NCI-H1105 (cell line): Measurements from ENCODE around the gene PAPPA.

Experiments used
- DNase-seq: peaks from one replicate; lab custom pipeline; 2025; lab: John Stamatoyannopoulos, UW

PAPPA gene

GRCh38 chr9:116181853-116182610, 28.4 kb downstream of the PAPPA start:
- DNase-seq: no peak

- no peak for DNase-seq
Observed at GRCh38 chr9:116182876-116183275, 29.3 kb downstream of the PAPPA start.

- DNase-seq: no peak
Observed at GRCh38 chr9:116187570-116188170, 34.1 kb downstream of the PAPPA start.

GRCh38 chr9:116189683-116190082, 36.1 kb downstream of the PAPPA start:
- no peak for DNase-seq

GRCh38 chr9:116190637-116191396, 37.2 kb downstream of the PAPPA start:
- DNase-seq: no peak

GRCh38 chr9:116191576-116192415, 38.2 kb downstream of the PAPPA start:
- no peak for DNase-seq

GRCh38 chr9:116193636-116194035, 40.0 kb downstream of the PAPPA start:
- DNase-seq: no peak

- DNase-seq: no peak
Observed at GRCh38 chr9:116196806-116197205, 43.2 kb downstream of the PAPPA start.

GRCh38 chr9:116198344-116198743, 44.8 kb downstream of the PAPPA start:
- DNase-seq: no peak

- DNase-seq: no peak
Observed at GRCh38 chr9:116202219-116202912, 48.8 kb downstream of the PAPPA start.

- no peak for DNase-seq
Observed at GRCh38 chr9:116204252-116204882, 50.8 kb downstream of the PAPPA start.

GRCh38 chr9:116207371-116208111, 54.0 kb downstream of the PAPPA start:
- no peak for DNase-seq

GRCh38 chr9:116208417-116209232, 55.0 kb downstream of the PAPPA start:
- no peak for DNase-seq

GRCh38 chr9:116209414-116210116, 56.0 kb downstream of the PAPPA start:
- DNase-seq: no peak

GRCh38 chr9:116212986-116213692, 59.5 kb downstream of the PAPPA start:
- no peak for DNase-seq

GRCh38 chr9:116213693-116214047, 60.1 kb downstream of the PAPPA start:
- DNase-seq: no peak

GRCh38 chr9:116218399-116218798, 64.8 kb downstream of the PAPPA start:
- DNase-seq: no peak

GRCh38 chr9:116219686-116220085, 66.1 kb downstream of the PAPPA start:
- peak; percentile 92 for DNase-seq
